GM23338 (cell line): Measurements from ENCODE around the gene FOXC2. TPM values are rescaled to one million over a fixed set of nuclear protein-coding genes. Genes with fewer than 3 reads are reported as not detected.

Experiments used
- CREB1 ChIP-seq: fragments of 250-450 bp; sonication (Bioruptor Pico); IDR thresholded peaks from 2 replicates; pipeline ENCODE4 v1.5.0; 2020; ENCODE audit warnings: low read depth, mild to moderate bottlenecking, moderate library complexity
- EZH2 ChIP-seq: fragments of 200-600 bp; sonication (generic); IDR thresholded peaks from one replicate; pipeline ENCODE4 v1.8.0; 2017; ENCODE audit warnings: antibody characterized with exemption, mild to moderate bottlenecking, low read depth; ENCODE audit not compliant: unreplicated experiment
- EZH2phosphoT487 ChIP-seq: fragments of 200-600 bp; sonication (generic); IDR thresholded peaks from one replicate; pipeline ENCODE4 v1.8.1; 2018; ENCODE audit warnings: antibody characterized with exemption; ENCODE audit not compliant: unreplicated experiment
- JUNB ChIP-seq: IDR thresholded peaks from one replicate; pipeline ENCODE4 v1.6.1; 2016; ENCODE audit warnings: antibody characterized with exemption; ENCODE audit not compliant: unreplicated experiment
- NANOG ChIP-seq: IDR thresholded peaks from 2 replicates; pipeline ENCODE4 v1.6.1; 2016; ENCODE audit warnings: antibody characterized with exemption, borderline replicate concordance
- ZNF114 ChIP-seq: fragments of 250-450 bp; sonication (Bioruptor Pico); IDR thresholded peaks from 2 replicates; pipeline ENCODE4 v1.5.0; 2020; ENCODE audit warnings: mild to moderate bottlenecking, moderate library complexity
- ZNF331 ChIP-seq: fragments of 250-450 bp; sonication (Bioruptor Pico); IDR thresholded peaks from 2 replicates; pipeline ENCODE4 v1.5.0; 2020; ENCODE audit warnings: low read depth, mild to moderate bottlenecking, moderate library complexity
- polyA plus RNA-seq: library from polyadenylated mRNA; unstranded; fragments of >200 nt; fragmentation: Nextera tagmentation; extraction: Ambion mirVana; gene quantifications from 2 replicates; pipeline ENCODE4 v1.2.1, GENCODE V29; 2016
- total RNA-seq: library from RNA; depleted of rRNA; stranded (reverse); fragments of >200 nt; shearing (Covaris generic); gene quantifications from 2 replicates; pipeline ENCODE4 v1.2.3, GENCODE V29; 2014
- TF ChIP-seq, protein P1 (sequence below): fragments of 250-450 bp; sonication (Bioruptor Pico); IDR thresholded peaks from 2 replicates; pipeline ENCODE4 v1.5.0; 2020; ENCODE audit warnings: mild to moderate bottlenecking, moderate library complexity
- TF ChIP-seq, protein P2 (sequence below): IDR thresholded peaks from 2 replicates; pipeline ENCODE4 v1.6.1; 2016; ENCODE audit warnings: antibody characterized with exemption
- TF ChIP-seq, protein P3 (sequence below), 2 experiments: fragments of 200-600 bp in 1 of 2; sonication (generic) in 1 of 2; conservative IDR thresholded peaks; 2 replicates each; pipeline versions ENCODE4 v1.5.1 to v1.6.1; 2016 to 2017; ENCODE audit warnings: antibody characterized with exemption in 2 of 2, low read depth in 2 of 2, mild to moderate bottlenecking in 2 of 2, moderate library complexity in 1 of 2

The FOXC2 gene
- total and polyA plus RNA-seq, 2 experiments from 2014 or later, result 0.16 TPM; not detected in 1

DNA sequence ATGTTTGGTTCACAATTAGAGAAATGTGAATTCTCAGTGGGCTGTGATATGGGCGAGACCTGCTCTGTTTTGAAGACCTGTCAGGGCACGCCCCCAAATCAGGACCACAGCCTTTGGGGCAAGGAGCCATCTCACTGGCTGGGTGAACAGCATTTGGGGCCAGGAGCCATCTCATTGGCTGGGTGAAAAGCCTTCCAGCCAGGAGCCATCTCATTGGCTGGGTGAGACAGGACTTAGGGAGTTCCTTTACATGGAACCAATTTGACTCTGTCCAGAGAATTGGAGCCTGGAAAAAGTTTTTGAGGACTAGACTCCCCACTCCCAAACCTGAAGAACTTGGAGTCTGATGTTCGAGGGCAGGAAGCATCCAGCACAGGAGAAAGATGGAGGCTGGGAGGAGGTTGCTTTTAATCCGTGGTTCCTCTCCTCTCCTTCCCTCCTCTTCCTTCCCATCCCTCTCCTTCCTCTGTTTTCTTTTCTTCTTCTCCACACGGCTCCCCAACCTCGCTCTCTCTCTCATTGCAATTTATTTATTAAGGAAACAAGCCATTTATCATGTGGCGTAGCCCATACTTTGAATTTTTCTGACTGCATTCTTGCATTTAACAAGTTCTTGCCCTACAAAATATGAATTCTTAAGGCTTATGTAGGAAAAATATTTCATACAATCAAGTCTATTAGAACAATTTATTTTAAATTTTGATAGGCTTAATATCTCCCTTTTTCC lies 31.4 kb downstream of the FOXC2 start (continued):
- TF ChIP-seq, protein P1, sequence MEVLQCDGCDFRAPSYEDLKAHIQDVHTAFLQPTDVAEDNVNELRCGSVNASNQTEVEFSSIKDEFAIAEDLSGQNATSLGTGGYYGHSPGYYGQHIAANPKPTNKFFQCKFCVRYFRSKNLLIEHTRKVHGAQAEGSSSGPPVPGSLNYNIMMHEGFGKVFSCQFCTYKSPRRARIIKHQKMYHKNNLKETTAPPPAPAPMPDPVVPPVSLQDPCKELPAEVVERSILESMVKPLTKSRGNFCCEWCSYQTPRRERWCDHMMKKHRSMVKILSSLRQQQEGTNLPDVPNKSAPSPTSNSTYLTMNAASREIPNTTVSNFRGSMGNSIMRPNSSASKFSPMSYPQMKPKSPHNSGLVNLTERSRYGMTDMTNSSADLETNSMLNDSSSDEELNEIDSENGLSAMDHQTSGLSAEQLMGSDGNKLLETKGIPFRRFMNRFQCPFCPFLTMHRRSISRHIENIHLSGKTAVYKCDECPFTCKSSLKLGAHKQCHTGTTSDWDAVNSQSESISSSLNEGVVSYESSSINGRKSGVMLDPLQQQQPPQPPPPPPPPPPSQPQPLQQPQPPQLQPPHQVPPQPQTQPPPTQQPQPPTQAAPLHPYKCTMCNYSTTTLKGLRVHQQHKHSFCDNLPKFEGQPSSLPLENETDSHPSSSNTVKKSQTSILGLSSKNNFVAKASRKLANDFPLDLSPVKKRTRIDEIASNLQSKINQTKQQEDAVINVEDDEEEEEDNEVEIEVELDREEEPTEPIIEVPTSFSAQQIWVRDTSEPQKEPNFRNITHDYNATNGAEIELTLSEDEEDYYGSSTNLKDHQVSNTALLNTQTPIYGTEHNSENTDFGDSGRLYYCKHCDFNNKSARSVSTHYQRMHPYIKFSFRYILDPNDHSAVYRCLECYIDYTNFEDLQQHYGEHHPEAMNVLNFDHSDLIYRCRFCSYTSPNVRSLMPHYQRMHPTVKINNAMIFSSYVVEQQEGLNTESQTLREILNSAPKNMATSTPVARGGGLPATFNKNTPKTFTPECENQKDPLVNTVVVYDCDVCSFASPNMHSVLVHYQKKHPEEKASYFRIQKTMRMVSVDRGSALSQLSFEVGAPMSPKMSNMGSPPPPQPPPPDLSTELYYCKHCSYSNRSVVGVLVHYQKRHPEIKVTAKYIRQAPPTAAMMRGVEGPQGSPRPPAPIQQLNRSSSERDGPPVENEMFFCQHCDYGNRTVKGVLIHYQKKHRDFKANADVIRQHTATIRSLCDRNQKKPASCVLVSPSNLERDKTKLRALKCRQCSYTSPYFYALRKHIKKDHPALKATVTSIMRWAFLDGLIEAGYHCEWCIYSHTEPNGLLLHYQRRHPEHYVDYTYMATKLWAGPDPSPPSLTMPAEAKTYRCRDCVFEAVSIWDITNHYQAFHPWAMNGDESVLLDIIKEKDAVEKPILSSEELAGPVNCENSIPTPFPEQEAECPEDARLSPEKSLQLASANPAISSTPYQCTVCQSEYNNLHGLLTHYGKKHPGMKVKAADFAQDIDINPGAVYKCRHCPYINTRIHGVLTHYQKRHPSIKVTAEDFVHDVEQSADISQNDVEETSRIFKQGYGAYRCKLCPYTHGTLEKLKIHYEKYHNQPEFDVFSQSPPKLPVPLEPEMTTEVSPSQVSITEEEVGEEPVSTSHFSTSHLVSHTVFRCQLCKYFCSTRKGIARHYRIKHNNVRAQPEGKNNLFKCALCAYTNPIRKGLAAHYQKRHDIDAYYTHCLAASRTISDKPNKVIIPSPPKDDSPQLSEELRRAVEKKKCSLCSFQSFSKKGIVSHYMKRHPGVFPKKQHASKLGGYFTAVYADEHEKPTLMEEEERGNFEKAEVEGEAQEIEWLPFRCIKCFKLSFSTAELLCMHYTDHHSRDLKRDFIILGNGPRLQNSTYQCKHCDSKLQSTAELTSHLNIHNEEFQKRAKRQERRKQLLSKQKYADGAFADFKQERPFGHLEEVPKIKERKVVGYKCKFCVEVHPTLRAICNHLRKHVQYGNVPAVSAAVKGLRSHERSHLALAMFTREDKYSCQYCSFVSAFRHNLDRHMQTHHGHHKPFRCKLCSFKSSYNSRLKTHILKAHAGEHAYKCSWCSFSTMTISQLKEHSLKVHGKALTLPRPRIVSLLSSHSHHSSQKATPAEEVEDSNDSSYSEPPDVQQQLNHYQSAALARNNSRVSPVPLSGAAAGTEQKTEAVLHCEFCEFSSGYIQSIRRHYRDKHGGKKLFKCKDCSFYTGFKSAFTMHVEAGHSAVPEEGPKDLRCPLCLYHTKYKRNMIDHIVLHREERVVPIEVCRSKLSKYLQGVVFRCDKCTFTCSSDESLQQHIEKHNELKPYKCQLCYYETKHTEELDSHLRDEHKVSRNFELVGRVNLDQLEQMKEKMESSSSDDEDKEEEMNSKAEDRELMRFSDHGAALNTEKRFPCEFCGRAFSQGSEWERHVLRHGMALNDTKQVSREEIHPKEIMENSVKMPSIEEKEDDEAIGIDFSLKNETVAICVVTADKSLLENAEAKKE, result no peak
- TF ChIP-seq JUNB, result no peak
- TF ChIP-seq, protein P2, sequence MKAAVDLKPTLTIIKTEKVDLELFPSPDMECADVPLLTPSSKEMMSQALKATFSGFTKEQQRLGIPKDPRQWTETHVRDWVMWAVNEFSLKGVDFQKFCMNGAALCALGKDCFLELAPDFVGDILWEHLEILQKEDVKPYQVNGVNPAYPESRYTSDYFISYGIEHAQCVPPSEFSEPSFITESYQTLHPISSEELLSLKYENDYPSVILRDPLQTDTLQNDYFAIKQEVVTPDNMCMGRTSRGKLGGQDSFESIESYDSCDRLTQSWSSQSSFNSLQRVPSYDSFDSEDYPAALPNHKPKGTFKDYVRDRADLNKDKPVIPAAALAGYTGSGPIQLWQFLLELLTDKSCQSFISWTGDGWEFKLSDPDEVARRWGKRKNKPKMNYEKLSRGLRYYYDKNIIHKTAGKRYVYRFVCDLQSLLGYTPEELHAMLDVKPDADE, result no peak
- TF ChIP-seq EZH2phosphoT487, result no peak
- TF ChIP-seq ZNF114, result no peak
- TF ChIP-seq ZNF331 (CRISPR knock-in tag), result no peak
- TF ChIP-seq, protein P3, sequence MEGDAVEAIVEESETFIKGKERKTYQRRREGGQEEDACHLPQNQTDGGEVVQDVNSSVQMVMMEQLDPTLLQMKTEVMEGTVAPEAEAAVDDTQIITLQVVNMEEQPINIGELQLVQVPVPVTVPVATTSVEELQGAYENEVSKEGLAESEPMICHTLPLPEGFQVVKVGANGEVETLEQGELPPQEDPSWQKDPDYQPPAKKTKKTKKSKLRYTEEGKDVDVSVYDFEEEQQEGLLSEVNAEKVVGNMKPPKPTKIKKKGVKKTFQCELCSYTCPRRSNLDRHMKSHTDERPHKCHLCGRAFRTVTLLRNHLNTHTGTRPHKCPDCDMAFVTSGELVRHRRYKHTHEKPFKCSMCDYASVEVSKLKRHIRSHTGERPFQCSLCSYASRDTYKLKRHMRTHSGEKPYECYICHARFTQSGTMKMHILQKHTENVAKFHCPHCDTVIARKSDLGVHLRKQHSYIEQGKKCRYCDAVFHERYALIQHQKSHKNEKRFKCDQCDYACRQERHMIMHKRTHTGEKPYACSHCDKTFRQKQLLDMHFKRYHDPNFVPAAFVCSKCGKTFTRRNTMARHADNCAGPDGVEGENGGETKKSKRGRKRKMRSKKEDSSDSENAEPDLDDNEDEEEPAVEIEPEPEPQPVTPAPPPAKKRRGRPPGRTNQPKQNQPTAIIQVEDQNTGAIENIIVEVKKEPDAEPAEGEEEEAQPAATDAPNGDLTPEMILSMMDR (conservative IDR thresholded peaks at IDR 0.05; ENCODE audit: low read depth in 2 of 2), result no peak
- no peak for TF ChIP-seq EZH2
- TF ChIP-seq NANOG, result no peak
- TF ChIP-seq CREB1 (CRISPR knock-in tag), result no peak
